Left lung (tissue), 14 donors: ENCODE data around the gene PDIA6. TPM values are rescaled to one million over a fixed set of nuclear protein-coding genes. Genes with fewer than 3 reads are reported as not detected.

Experiments used
- ATAC-seq: fragments of 200-7000 bp; cut with Tn5 transposase; one replicate; pipeline ENCODE4 v1.9.1; 2020; ENCODE audit warnings: moderate library complexity
- DNase-seq, 4 donors: peaks; one replicate each; pipeline ENCODE4 v3.0.0-alpha.2; 2013 to 2020
- H3K27ac ChIP-seq, 2 donors: fragments of 200-600 bp; sonication (generic) in 1 of 2; one replicate each; pipeline versions ENCODE4 v1.5.0 to v1.8.0; 2020 to 2021
- H3K27me3 ChIP-seq, 2 donors: fragments of 200-600 bp; sonication (generic) in 1 of 2; one replicate each; pipeline versions ENCODE4 v1.5.0 to v1.8.0; 2020 to 2021
- H3K36me3 ChIP-seq, 2 donors: fragments of 200-600 bp; sonication (generic) in 1 of 2; one replicate each; pipeline versions ENCODE4 v1.5.0 to v1.8.0; 2020 to 2021
- H3K4me1 ChIP-seq, 2 donors: fragments of 200-600 bp; one replicate each; pipeline ENCODE4 v1.8.0; 2021
- H3K4me3 ChIP-seq, 2 donors: fragments of 200-600 bp; sonication (generic) in 1 of 2; one replicate each; pipeline versions ENCODE4 v1.5.0 to v1.8.0; 2020 to 2021; ENCODE audit warnings: mild to moderate bottlenecking in 1 of 2
- H3K9me3 ChIP-seq, 2 donors: fragments of 200-600 bp; sonication (generic) in 1 of 2; one replicate each; pipeline versions ENCODE4 v1.5.0 to v1.8.0; 2020 to 2021
- intact Hi-C, 2 donors: fragments of 100-400 bp; cut with DNase I; formaldehyde crosslinking; loops; one replicate each; pipeline versions ENCODE4 v1.11.2 to v1.14.2; 2022
- long read RNA-seq, 12 donors: library from polyadenylated mRNA in 2 of 12; unstranded in 2 of 12; transcript quantifications; one replicate each; pipeline ENCODE4 v2.0.0 and lab custom pipeline, GENCODE V29; 2019 to 2026
- polyA plus RNA-seq, 6 donors: library from polyadenylated mRNA; unstranded; fragments of 120-200 nt; gene quantifications; one replicate each; pipeline ENCODE4 v1.2.1, GENCODE V29; 2013; ENCODE audit not compliant: insufficient read length in 6 of 6
- total RNA-seq, 2 donors: library from RNA; stranded (reverse); fragmentation: NEBNext Ultra II Directional; extraction: Animal tissue kit (Norgen Biotek cat#: 25700); gene quantifications; one replicate each; pipeline ENCODE4 v1.2.1, GENCODE V29; 2021
- TF ChIP-seq, protein P1 (sequence below), 2 donors: fragments of 200-600 bp; sonication (generic) in 1 of 2; IDR thresholded peaks; one replicate each; pipeline versions ENCODE4 v1.5.0 to v1.8.0; 2021; ENCODE audit warnings: antibody characterized with exemption in 2 of 2
- donor health status: DM: no; HTN: yes; CAD: no.
- donor health status: DM: no; HTN: no; CAD: no.

Gene PDIA6, protein sequence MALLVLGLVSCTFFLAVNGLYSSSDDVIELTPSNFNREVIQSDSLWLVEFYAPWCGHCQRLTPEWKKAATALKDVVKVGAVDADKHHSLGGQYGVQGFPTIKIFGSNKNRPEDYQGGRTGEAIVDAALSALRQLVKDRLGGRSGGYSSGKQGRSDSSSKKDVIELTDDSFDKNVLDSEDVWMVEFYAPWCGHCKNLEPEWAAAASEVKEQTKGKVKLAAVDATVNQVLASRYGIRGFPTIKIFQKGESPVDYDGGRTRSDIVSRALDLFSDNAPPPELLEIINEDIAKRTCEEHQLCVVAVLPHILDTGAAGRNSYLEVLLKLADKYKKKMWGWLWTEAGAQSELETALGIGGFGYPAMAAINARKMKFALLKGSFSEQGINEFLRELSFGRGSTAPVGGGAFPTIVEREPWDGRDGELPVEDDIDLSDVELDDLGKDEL
- total RNA-seq (100 to 1,000 TPM; 239 to 341 TPM), polyA plus RNA-seq (100 to 1,000 TPM; 254 to 299 (median 277) TPM)
- long read RNA-seq, donor 1, transcript PDIA6-201 (13 exons, 2,338 nt) = major isoform, 134 of 156 reads
- long read RNA-seq, donor 1, partial matches to known transcripts = 22 of 156 reads
- long read RNA-seq, donor 1, other reads (novel, unspliced or antisense) = 0 of 156 reads
- long read RNA-seq, donor 2, transcript PDIA6-201 (13 exons, 2,338 nt) = major isoform, 109 of 179 reads
- long read RNA-seq, donor 2, partial matches to known transcripts = 70 of 179 reads
- long read RNA-seq, donor 2, other reads (novel, unspliced or antisense) = 0 of 179 reads
- long read RNA-seq, donor 3, transcript PDIA6-201 (13 exons, 2,338 nt) = major isoform, 119 of 136 reads
- long read RNA-seq, donor 3, partial matches to known transcripts = 17 of 136 reads
- long read RNA-seq, donor 3, other reads (novel, unspliced or antisense) = 0 of 136 reads
- long read RNA-seq, donor 4, transcript PDIA6-201 (13 exons, 2,338 nt) = major isoform, 153 of 191 reads
- long read RNA-seq, donor 4, partial matches to known transcripts = 33 of 191 reads
- long read RNA-seq, donor 4, other reads (novel, unspliced or antisense) = 5 of 191 reads
- long read RNA-seq, donor 5, transcript PDIA6-201 (13 exons, 2,338 nt) = major isoform, 98 of 176 reads
- long read RNA-seq, donor 5, partial matches to known transcripts = 73 of 176 reads
- long read RNA-seq, donor 5, other reads (novel, unspliced or antisense) = 5 of 176 reads
- long read RNA-seq, donor 6, transcript PDIA6-201 (13 exons, 2,338 nt) = major isoform, 124 of 153 reads
- long read RNA-seq, donor 6, partial matches to known transcripts = 24 of 153 reads
- long read RNA-seq, donor 6, other reads (novel, unspliced or antisense) = 5 of 153 reads
- long read RNA-seq, donor 7, transcript PDIA6-201 (13 exons, 2,338 nt) = major isoform, 72 of 72 reads
- long read RNA-seq, donor 7, partial matches to known transcripts = 0 of 72 reads
- long read RNA-seq, donor 7, other reads (novel, unspliced or antisense) = 0 of 72 reads
- long read RNA-seq, donor 8, transcript PDIA6-201 (13 exons, 2,338 nt) = major isoform, 135 of 163 reads
- long read RNA-seq, donor 8, partial matches to known transcripts = 28 of 163 reads
- long read RNA-seq, donor 8, other reads (novel, unspliced or antisense) = 0 of 163 reads
- long read RNA-seq, donor 9, partial matches to known transcripts = 0 of 1 reads
- long read RNA-seq, donor 9, other reads (novel, unspliced or antisense) = 0 of 1 reads
- long read RNA-seq, donor 10, transcript PDIA6-201 (13 exons, 2,338 nt) = major isoform, 204 of 271 reads
- long read RNA-seq, donor 10, partial matches to known transcripts = 52 of 271 reads
- long read RNA-seq, donor 10, other reads (novel, unspliced or antisense) = 15 of 271 reads
- long read RNA-seq, donor 11, transcript PDIA6-201 (13 exons, 2,338 nt) = major isoform, 75 of 95 reads
- long read RNA-seq, donor 11, partial matches to known transcripts = 20 of 95 reads
- long read RNA-seq, donor 11, other reads (novel, unspliced or antisense) = 0 of 95 reads
- long read RNA-seq, donor 12, transcript PDIA6-201 (13 exons, 2,338 nt) = major isoform, 89 of 108 reads
- long read RNA-seq, donor 12, partial matches to known transcripts = 18 of 108 reads
- long read RNA-seq, donor 12, other reads (novel, unspliced or antisense) = 0 of 108 reads

DNA sequence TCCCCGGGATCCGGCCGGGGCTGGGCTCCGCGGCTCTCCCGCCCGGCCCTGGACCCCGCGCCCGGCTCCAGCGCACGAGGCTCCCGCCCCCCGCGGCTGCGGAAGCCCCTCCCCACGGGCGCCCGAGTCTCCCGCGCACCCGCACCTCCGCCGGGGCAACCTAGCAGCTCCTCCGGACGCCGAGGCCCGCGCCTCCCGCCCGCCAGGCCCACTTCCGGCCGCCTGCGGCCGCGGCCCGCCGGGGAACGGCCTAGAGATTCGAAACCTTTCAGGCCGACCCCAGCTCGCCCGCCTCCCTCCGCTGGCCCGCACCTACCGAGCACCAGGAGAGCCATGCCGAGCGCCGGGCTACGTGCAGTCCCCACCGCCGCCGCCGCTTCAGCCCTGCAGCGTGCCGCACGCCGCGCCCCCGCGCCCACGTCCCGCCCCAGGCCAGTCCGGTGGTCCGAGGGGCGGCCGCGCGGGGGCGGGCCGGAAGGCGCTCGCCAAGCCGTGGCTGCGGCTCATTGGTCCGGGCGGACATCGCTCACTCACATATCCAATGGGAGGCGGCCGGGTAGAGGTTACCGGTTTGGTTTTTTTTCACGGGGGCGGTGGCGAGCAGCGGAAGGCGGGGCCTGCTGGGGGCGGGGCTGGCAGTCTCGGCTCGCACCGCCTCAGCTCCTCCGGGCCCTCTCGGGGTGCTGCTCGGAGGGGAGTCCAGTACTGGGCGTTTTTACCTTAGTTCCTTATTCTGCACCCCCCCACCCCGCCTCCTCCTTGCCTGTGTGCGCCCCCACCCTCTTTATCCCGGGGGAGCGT lies at the start of gene PDIA6:
PDIA6 (minus strand) TSS at position 424 of the 801 bp plus-strand sequence; CDS start at position 335, 89 bp downstream.
- Histone ChIP-seq H3K4me1 (peaks cover 4 to 48% of the 10 kb centered on the region in 2 donors), H3K27me3 (no peaks in the 10 kb centered on the region), H3K27ac (peak within 1 kb of the TSS; percentile 87 to 91), H3K4me3 (peak within 1 kb of the TSS; percentile 81 to 86), H3K36me3 (no peaks in the 10 kb centered on the region), H3K9me3 (no peaks in the 10 kb centered on the region)
- TF ChIP-seq, protein P1, sequence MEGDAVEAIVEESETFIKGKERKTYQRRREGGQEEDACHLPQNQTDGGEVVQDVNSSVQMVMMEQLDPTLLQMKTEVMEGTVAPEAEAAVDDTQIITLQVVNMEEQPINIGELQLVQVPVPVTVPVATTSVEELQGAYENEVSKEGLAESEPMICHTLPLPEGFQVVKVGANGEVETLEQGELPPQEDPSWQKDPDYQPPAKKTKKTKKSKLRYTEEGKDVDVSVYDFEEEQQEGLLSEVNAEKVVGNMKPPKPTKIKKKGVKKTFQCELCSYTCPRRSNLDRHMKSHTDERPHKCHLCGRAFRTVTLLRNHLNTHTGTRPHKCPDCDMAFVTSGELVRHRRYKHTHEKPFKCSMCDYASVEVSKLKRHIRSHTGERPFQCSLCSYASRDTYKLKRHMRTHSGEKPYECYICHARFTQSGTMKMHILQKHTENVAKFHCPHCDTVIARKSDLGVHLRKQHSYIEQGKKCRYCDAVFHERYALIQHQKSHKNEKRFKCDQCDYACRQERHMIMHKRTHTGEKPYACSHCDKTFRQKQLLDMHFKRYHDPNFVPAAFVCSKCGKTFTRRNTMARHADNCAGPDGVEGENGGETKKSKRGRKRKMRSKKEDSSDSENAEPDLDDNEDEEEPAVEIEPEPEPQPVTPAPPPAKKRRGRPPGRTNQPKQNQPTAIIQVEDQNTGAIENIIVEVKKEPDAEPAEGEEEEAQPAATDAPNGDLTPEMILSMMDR (IDR thresholded peaks at IDR 0.05) = peak in 1 of 2 donors; percentile 26
- intact Hi-C loops = no loop called here
- DNase-seq = peak; percentile 95 to 98 (median 96)
- peak; percentile 98 for ATAC-seq

GRCh38 chr2:10862330-10862729 lies 49.7 kb upstream of the PDIA6 start:
- no peaks in the 10 kb centered on the region for H3K4me1 ChIP-seq
- no peak overlapping the region for H3K27ac ChIP-seq
- H3K27me3 ChIP-seq = peaks cover 0 to 59% of the 10 kb centered on the region in 2 donors
- no peak for ATAC-seq
- no peak overlapping the region for H3K4me3 ChIP-seq
- H3K9me3 ChIP-seq = no peaks in the 10 kb centered on the region
- TF ChIP-seq, protein P1 (IDR thresholded peaks at IDR 0.05) = no peak
- intact Hi-C loops = no loop called here
- DNase-seq = no peak
- H3K36me3 ChIP-seq = no peaks in the 10 kb centered on the region

GRCh38 chr2:10861765-10862164 lies 49.2 kb upstream of the PDIA6 start:
- H3K4me1 ChIP-seq = no peaks in the 10 kb centered on the region
- no peaks in the 10 kb centered on the region for H3K9me3 ChIP-seq
- H3K36me3 ChIP-seq = no peaks in the 10 kb centered on the region
- H3K27ac ChIP-seq = no peak overlapping the region
- H3K27me3 ChIP-seq = peaks cover 0 to 56% of the 10 kb centered on the region in 2 donors
- no peak for DNase-seq
- no peak for ATAC-seq
- no peak overlapping the region for H3K4me3 ChIP-seq
- intact Hi-C loops = no loop called here
- TF ChIP-seq, protein P1 (IDR thresholded peaks at IDR 0.05) = no peak
